HG03039 (cell line): Measurements from ENCODE around the gene SLC28A2.

Experiments
- ATAC-seq: cut with Tn5 transposase; IDR thresholded peaks from one replicate; pipeline ENCODE4 v1.9.1; 2021; ENCODE audit warnings: mild to moderate bottlenecking, moderate library complexity; ENCODE audit not compliant: unreplicated experiment

SLC28A2 gene

GRCh38 chr15:45320581-45321205, 68.7 kb downstream of the SLC28A2 start:
- no peak for ATAC-seq

- no peak for ATAC-seq
Measured at GRCh38 chr15:45326280-45326679, 74.2 kb downstream of the SLC28A2 start.

- ATAC-seq = no peak
Measured at GRCh38 chr15:45326741-45327140, 74.7 kb downstream of the SLC28A2 start.
